Measurements from ENCODE around the gene TLE1. TPM values are rescaled to one million over a fixed set of nuclear protein-coding genes. Genes with fewer than 3 reads are reported as not detected.

The TLE1 gene
- total RNA-seq, 1 experiment from 2014 or later, result 79.3 TPM

DNA sequence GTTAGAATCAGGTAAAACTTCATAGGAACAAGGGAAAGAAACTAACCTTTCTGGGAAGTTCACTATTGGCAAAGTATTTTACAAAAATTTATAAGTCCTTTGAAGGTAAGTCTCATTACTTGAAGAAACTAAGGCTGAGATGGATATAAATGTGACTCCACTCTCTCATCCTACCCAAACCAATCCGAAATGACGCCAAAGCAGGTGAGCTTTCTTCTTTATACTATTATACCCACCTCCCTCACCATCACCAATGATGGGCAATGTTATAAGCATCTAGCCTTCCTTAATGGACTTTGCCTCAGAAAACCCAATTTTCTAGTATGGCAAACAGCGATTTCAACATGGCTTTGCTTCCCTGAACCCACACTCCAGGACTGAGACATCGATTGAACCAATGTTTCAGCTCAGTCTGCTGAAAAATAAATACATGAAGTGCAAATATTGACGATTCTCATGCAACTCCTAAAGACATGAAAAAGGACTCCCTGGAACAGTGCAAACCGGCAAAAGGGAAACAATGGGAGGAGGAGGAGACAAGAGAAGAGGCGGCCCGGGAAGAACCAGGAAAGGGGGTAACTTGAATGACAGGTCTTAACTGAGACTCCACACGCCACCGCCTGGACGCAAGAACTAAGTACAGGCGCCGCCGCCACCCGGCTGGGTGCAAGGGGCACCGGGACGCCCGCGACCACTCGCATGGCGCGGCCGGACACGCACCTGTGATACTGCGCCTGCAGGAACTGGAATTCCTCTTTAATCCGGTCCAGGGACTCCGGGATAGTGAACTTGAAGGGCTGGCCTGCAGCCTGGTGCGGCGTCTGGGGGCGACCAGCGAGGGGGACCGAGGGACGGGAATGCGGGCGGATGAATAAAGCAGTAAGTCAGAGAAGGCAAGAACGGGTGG lies 2.5 kb downstream of the TLE1 start:
- peak; percentile 87 for DNase-seq
- TF ChIP-seq, protein P1, sequence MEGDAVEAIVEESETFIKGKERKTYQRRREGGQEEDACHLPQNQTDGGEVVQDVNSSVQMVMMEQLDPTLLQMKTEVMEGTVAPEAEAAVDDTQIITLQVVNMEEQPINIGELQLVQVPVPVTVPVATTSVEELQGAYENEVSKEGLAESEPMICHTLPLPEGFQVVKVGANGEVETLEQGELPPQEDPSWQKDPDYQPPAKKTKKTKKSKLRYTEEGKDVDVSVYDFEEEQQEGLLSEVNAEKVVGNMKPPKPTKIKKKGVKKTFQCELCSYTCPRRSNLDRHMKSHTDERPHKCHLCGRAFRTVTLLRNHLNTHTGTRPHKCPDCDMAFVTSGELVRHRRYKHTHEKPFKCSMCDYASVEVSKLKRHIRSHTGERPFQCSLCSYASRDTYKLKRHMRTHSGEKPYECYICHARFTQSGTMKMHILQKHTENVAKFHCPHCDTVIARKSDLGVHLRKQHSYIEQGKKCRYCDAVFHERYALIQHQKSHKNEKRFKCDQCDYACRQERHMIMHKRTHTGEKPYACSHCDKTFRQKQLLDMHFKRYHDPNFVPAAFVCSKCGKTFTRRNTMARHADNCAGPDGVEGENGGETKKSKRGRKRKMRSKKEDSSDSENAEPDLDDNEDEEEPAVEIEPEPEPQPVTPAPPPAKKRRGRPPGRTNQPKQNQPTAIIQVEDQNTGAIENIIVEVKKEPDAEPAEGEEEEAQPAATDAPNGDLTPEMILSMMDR (conservative IDR thresholded peaks at IDR 0.05), result peak; percentile 74
- no peak overlapping the region for H2BK20ac ChIP-seq (ENCODE audit: low read depth, low read length, poor library complexity, severe bottlenecking)
- H3K56ac ChIP-seq (ENCODE audit: insufficient read length, low read depth, low read length), result no peak overlapping the region
- H3T11ph ChIP-seq (ENCODE audit: low read length), result no peak overlapping the region
- H3K9me3 Mint-ChIP-seq, result peaks cover 0 to 2% of the 10 kb centered on the region in 2 experiments; a peak in 2 of 5 replicates
- no peak overlapping the region for H3K23ac ChIP-seq (ENCODE audit: insufficient read length, low read depth, low read length)
- peak overlapping the region; percentile 38 for H3K27ac ChIP-seq (ENCODE audit: insufficient read length, low read depth, low read length)
- H3K27me3 Mint-ChIP-seq (ENCODE audit: low read depth), result peaks cover 16% of the 10 kb centered on the region
- peak overlapping the region; percentile 95 to 99 (median 95) for H3K27ac Mint-ChIP-seq
- H3K4me2 ChIP-seq (ENCODE audit: insufficient read depth, insufficient read length, low read length), result peak overlapping the region; percentile 63
- no peak overlapping the region for H2BK5ac ChIP-seq (ENCODE audit: insufficient read length, low read length)
- H3K4me1 Mint-ChIP-seq, result peaks cover 12 to 13% of the 10 kb centered on the region in 2 experiments
- H4K91ac ChIP-seq (ENCODE audit: insufficient read length, low read depth, low read length), result no peak overlapping the region
- no peaks in the 10 kb centered on the region for H3K79me1 ChIP-seq (ENCODE audit: insufficient read depth, low read depth, low read length, poor library complexity, severe bottlenecking)
- H3K4ac ChIP-seq (ENCODE audit: low read depth, low read length), result no peak overlapping the region
- peak overlapping the region; percentile 91 for H3K9ac ChIP-seq (ENCODE audit: extremely low read depth, insufficient read length, low read length)
- H3K4me3 Mint-ChIP-seq, result no peak overlapping the region
- H3K36me3 Mint-ChIP-seq (ENCODE audit: insufficient read depth in 1 of 3, low read depth in 3 of 3), result peaks cover under 1 to 2% (median 2%) of the 10 kb centered on the region in 3 experiments; a peak in 6 of 7 replicates
- H4K8ac ChIP-seq (replicated peaks; ENCODE audit: insufficient read length, low read depth, low read length), result no peak overlapping the region
- H2AK5ac ChIP-seq (ENCODE audit: insufficient read length, low read length), result no peak overlapping the region
- no peak overlapping the region for H4K5ac ChIP-seq (ENCODE audit: insufficient read length, low read depth, low read length)
- no peak overlapping the region for H3K14ac ChIP-seq (ENCODE audit: insufficient read depth, low read length)
- no peak overlapping the region for H2BK12ac ChIP-seq (ENCODE audit: insufficient read length, low read depth, low read length)
- WGBS (ENCODE audit: extremely low coverage, insufficient read length, low lambda C conversion rate), result no CpG with 5 or more reads among the region's 36 CpGs
- H3K4me1 ChIP-seq (ENCODE audit: insufficient read depth, low read length), result no peaks in the 10 kb centered on the region; the same call in 1 of the 2 replicates
- H3K18ac ChIP-seq (ENCODE audit: insufficient read length, low read depth, low read length), result no peak overlapping the region
- peaks cover 53% of the 10 kb centered on the region; the same call in 1 of the 2 replicates for H3K79me2 ChIP-seq (ENCODE audit: insufficient read depth, low read length)
- no peaks in the 10 kb centered on the region for H3K27me3 ChIP-seq (ENCODE audit: insufficient read depth, low read length)
- no peak overlapping the region for H2BK120ac ChIP-seq (ENCODE audit: low read depth, low read length, poor library complexity, severe bottlenecking)
- no peak overlapping the region for H2BK15ac ChIP-seq (ENCODE audit: low read depth, low read length)
- H4K20me1 ChIP-seq (ENCODE audit: control insufficient read depth, insufficient read depth, insufficient read length), result no peaks in the 10 kb centered on the region
- H2AFZ ChIP-seq (ENCODE audit: low read length), result no peak overlapping the region
- H3K9me3 ChIP-seq (ENCODE audit: control insufficient read depth, low read depth, low read length), result no peaks in the 10 kb centered on the region
- H3K23me2 ChIP-seq (ENCODE audit: insufficient read length, low read depth, low read length, poor library complexity, severe bottlenecking), result peaks cover 11% of the 10 kb centered on the region
